RWPE2 (cell line): ENCODE results near the gene TEKT4.
"Not testable (repeated sequence)": the region's sequence is repeated elsewhere in the genome, so short reads cannot be mapped to it uniquely, and the experiment has no call there.

Source experiments
- ATAC-seq: fragments of 200-7000 bp; cut with Tn5 transposase; 3 replicates; pipeline ENCODE4 v1.9.1; 2021; ENCODE audit warnings: low read depth
- DNase-seq: peaks from one replicate; pipeline ENCODE4 v3.0.0-alpha.2; 2020; ENCODE audit warnings: low spot score
- H3K27ac ChIP-seq: fragments of 450-650 bp; 2 replicates; pipeline ENCODE4 v1.5.1; 2017; ENCODE audit warnings: mild to moderate bottlenecking; ENCODE audit not compliant: poor library complexity, severe bottlenecking
- H3K27me3 ChIP-seq: fragments of 250-450 bp; sonication (Bioruptor Pico); 2 replicates; pipeline ENCODE4 v1.5.1; 2021; ENCODE audit warnings: mild to moderate bottlenecking, moderate library complexity; ENCODE audit not compliant: insufficient read depth, poor library complexity, severe bottlenecking
- H3K36me3 ChIP-seq: fragments of 250-450 bp; sonication (Bioruptor Pico); 2 replicates; pipeline ENCODE4 v1.5.1; 2020; ENCODE audit warnings: low read depth, mild to moderate bottlenecking, moderate library complexity
- H3K4me1 ChIP-seq: fragments of 250-450 bp; sonication (Bioruptor Pico); 2 replicates; pipeline ENCODE4 v1.5.1; 2021; ENCODE audit warnings: mild to moderate bottlenecking, moderate library complexity; ENCODE audit not compliant: insufficient read depth, poor library complexity, severe bottlenecking
- H3K4me3 ChIP-seq: fragments of 250-450 bp; sonication (Bioruptor Pico); 2 replicates; pipeline ENCODE4 v1.5.1; 2021; ENCODE audit warnings: mild to moderate bottlenecking, moderate library complexity; ENCODE audit not compliant: severe bottlenecking
- H3K9me3 ChIP-seq: fragments of 250-450 bp; sonication (Bioruptor Pico); 2 replicates; pipeline ENCODE4 v1.5.1; 2021; ENCODE audit warnings: mild to moderate bottlenecking, moderate library complexity; ENCODE audit not compliant: severe bottlenecking
- TF ChIP-seq, protein P1 (sequence below): fragments of 450-650 bp; IDR thresholded peaks from one replicate; pipeline ENCODE4 v1.5.1; 2017; ENCODE audit warnings: mild to moderate bottlenecking, moderate library complexity; ENCODE audit not compliant: poor library complexity, severe bottlenecking

TEKT4 gene

DNA sequence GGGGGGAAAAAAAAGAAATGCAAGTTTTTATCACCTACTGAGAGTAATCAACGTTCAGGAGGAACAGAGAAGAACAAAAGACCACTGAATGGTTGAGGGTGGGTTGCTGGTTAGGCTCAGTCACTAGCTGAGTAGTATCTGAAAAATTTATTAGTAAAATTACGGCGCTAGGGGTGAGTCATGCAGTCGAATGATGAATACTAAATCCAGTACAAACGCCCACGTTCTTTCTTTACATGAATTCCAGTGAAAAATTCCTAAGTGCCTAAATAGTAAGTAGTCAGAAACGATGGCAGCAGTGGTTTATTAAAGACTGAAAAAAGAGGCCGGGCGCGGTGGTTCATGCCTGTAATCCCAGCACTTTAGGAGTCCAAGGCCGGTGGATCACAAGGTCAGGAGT, 52.0 kb downstream of the TEKT4 start:
- H3K4me1 ChIP-seq: no peaks in the 10 kb centered on the region
- TF ChIP-seq, protein P1, sequence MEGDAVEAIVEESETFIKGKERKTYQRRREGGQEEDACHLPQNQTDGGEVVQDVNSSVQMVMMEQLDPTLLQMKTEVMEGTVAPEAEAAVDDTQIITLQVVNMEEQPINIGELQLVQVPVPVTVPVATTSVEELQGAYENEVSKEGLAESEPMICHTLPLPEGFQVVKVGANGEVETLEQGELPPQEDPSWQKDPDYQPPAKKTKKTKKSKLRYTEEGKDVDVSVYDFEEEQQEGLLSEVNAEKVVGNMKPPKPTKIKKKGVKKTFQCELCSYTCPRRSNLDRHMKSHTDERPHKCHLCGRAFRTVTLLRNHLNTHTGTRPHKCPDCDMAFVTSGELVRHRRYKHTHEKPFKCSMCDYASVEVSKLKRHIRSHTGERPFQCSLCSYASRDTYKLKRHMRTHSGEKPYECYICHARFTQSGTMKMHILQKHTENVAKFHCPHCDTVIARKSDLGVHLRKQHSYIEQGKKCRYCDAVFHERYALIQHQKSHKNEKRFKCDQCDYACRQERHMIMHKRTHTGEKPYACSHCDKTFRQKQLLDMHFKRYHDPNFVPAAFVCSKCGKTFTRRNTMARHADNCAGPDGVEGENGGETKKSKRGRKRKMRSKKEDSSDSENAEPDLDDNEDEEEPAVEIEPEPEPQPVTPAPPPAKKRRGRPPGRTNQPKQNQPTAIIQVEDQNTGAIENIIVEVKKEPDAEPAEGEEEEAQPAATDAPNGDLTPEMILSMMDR: no peak
- H3K36me3 ChIP-seq: no peaks in the 10 kb centered on the region
- DNase-seq: no peak
- no peaks in the 10 kb centered on the region for H3K9me3 ChIP-seq
- no peak overlapping the region for H3K4me3 ChIP-seq
- ATAC-seq: peak; percentile 36; the same call in 1 of the 3 replicates
- no peak overlapping the region for H3K27ac ChIP-seq
- no peaks in the 10 kb centered on the region for H3K27me3 ChIP-seq

DNA sequence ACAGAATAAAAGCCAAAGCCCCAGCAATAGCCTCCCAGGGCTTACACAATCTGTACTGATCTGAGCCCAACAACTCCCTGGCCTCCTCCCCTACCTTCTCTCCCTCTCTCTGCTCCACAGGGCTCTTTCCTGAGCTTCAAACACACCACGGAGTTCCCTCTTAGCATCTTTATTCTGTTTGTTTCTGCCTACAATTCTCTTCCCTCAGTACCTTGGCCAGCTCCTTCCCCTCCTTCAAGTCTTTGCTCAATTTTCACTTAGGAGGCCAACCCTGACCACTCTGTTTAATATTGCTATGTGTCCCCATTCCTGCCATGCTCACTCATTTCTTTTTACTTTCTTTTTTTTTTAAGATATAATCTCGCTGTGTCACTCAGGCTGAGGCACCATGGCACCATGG, 53.8 kb downstream of the TEKT4 start:
- ATAC-seq, DNase-seq, H3K27ac ChIP-seq, H3K9me3 ChIP-seq, H3K4me3 ChIP-seq, H3K36me3 ChIP-seq, H3K4me1 ChIP-seq, H3K27me3 ChIP-seq: not testable (repeated sequence)
